Measurements from ENCODE around the gene LGMN. TPM values are rescaled to one million over a fixed set of nuclear protein-coding genes. Genes with fewer than 3 reads are reported as not detected.
"Not testable (repeated sequence)": the region's sequence is repeated elsewhere in the genome, so short reads cannot be mapped to it uniquely, and the experiment has no call there.

The LGMN gene
- total and polyA plus RNA-seq, 11 donors: 78.8 to 327 (median 108) TPM

GRCh38 chr14:92754966-92755365 is 6.5 kb upstream of the LGMN start:
- Histone ChIP-seq H3K27me3 (no peaks in the 10 kb centered on the region), H3K27ac (no peak overlapping the region), H3K4me1 (peaks cover 0 to 54% (median 4%) of the 10 kb centered on the region in 12 donors), H3K36me3 (no peaks in the 10 kb centered on the region), H3K4me3 (no peak overlapping the region), H3K9me3 (no peaks in the 10 kb centered on the region)
- no peak for ATAC-seq
- DNase-seq: no peak
- WGBS, 4 donors: 60 to 75% (median 71%) methylated on average over 1 of the region's 1 CpG
- TF ChIP-seq POLR2A (IDR thresholded peaks at IDR 0.05) (no peak), CTCF (IDR thresholded peaks at IDR 0.05) (no peak)
- intact Hi-C loops (cut with DNase I): no loop called here

DNA sequence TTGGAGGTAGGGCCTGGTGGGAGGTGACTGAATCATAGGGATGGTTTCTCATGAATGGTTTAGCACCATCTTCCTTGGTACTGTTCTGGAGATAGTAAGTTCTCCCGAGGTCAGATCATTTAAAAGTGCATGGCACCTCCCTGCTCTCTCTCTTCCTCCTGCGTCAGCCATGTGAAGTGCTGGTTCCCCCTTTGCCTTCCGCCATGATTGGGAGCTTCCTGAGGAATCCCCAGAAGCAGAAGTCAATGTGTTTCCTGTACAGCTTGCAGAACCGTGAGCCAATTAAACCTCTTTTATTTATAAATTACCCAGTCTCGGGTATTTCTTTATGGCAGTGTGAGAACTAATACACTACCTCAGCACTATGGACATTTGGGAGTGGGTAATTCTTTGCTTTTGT is 4.8 kb upstream of the LGMN start:
- ATAC-seq (no peak), DNase-seq (peak in 3 of 5 donors; percentile 28 to 52 (median 43))
- Histone ChIP-seq H3K27me3 (peaks cover 0 to 8% (median 0%) of the 10 kb centered on the region in 9 donors), H3K27ac (peak overlapping the region in 3 of 12 donors; percentile 20 to 84 (median 36)), H3K9me3 (no peaks in the 10 kb centered on the region), H3K36me3 (no peaks in the 10 kb centered on the region), H3K4me1 (peaks cover 0 to 62% (median 9%) of the 10 kb centered on the region in 12 donors), H3K4me3 (no peak overlapping the region)
- intact Hi-C loops (cut with DNase I): no loop called here
- TF ChIP-seq POLR2A (IDR thresholded peaks at IDR 0.05): no peak
- TF ChIP-seq CTCF (IDR thresholded peaks at IDR 0.05): no peak
- 52 to 76% (median 66%) methylated on average over 5 of the region's 5 CpGs for WGBS, 4 donors

- intact Hi-C loops (cut with DNase I): no loop called here
- peaks cover 0 to 8% (median 0%) of the 10 kb centered on the region in 9 donors for H3K27me3 ChIP-seq
- peak overlapping the region in 10 of 12 donors; percentile 10 to 89 (median 72) for H3K27ac ChIP-seq
- H3K9me3 ChIP-seq: no peaks in the 10 kb centered on the region
- no peak overlapping the region for H3K4me3 ChIP-seq
- 40 to 58% (median 42%) methylated on average over 4 of the region's 4 CpGs for WGBS, 4 donors
- no peak for ATAC-seq
- H3K4me1 ChIP-seq: peaks cover 0 to 71% (median 16%) of the 10 kb centered on the region in 12 donors
- H3K36me3 ChIP-seq: no peaks in the 10 kb centered on the region
- DNase-seq: no peak
- no peak for TF ChIP-seq POLR2A (IDR thresholded peaks at IDR 0.05)
- TF ChIP-seq CTCF (IDR thresholded peaks at IDR 0.05): no peak
These were observed 3.4 kb upstream of the LGMN start for GRCh38 chr14:92751819-92752218.

DNA sequence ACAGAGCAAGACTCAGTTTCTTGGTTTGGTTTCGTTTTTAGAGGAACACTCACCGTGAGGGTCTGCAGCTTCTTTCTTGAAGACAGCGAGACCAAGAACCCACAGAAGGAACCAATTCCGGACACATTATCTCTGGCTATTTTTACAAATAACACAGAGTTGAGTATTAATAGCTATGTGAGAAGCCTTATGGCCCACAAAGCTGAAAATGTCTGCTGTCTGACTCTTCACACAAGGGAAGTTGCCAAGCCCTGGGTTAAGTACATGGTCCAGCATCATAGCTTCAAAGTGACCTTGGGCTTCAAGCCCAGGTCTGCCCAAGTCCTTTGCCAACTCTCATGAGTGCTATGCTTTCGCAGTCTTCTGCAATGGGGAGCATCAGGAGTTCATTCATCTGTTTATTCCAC is 2.6 kb upstream of the LGMN start:
- DNase-seq (peak in 4 of 5 donors; percentile 48 to 75 (median 58)), ATAC-seq (peak; percentile 27 to 69 (median 57))
- Histone ChIP-seq H3K27ac (peak overlapping the region in 10 of 12 donors; percentile 10 to 89 (median 72)), H3K4me3 (peak overlapping the region in 2 of 12 donors; percentile 28 to 36), H3K4me1 (peaks cover 0 to 79% (median 21%) of the 10 kb centered on the region in 12 donors), H3K36me3 (no peaks in the 10 kb centered on the region), H3K9me3 (no peaks in the 10 kb centered on the region), H3K27me3 (peaks cover 0 to 8% (median 0%) of the 10 kb centered on the region in 9 donors)
- TF ChIP-seq CTCF (IDR thresholded peaks at IDR 0.05): no peak
- no peak for TF ChIP-seq POLR2A (IDR thresholded peaks at IDR 0.05)
- WGBS, 4 donors: 54 to 61% (median 57%) methylated on average over 5 of the region's 5 CpGs
- intact Hi-C loops (cut with DNase I): no loop called here

DNA sequence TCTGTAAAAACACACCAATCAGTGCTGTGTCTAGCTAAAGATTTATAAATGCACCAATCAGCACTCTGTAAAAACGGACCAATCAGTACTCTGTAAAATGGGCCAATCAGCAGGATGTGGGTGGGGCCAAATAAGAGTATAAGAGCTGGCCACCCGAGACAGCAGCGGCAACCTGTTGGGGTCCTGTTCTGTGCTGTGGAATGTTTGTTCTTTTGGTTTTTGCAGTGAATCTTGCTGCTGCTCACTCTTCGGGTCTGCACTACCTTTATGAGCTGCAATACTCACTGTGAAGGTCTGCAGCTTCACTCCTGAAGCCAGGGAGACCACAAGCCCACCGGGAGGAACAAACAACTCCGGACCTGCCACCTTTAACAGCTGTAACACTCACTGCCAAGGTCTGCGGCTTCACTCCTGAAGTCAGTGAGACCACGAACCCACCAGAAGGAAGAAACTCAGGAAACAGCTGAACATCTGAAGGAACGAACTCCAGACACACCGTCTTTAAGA is 1.8 kb upstream of the LGMN start:
- DNase-seq; H3K9me3 ChIP-seq; intact Hi-C loops (cut with DNase I); H3K36me3 ChIP-seq; ATAC-seq; H3K27me3 ChIP-seq: not testable (repeated sequence)
- Histone ChIP-seq H3K27ac (peak overlapping the region in 10 of 12 donors; percentile 10 to 89 (median 72)), H3K4me3 (peak overlapping the region in 2 of 12 donors; percentile 28 to 36), H3K4me1 (peaks cover 0 to 79% (median 23%) of the 10 kb centered on the region in 12 donors)
- 71 to 87% (median 82%) methylated on average over 9 to 10 of the region's 10 CpGs for WGBS, 4 donors
